Activated CD8-positive, alpha-beta memory T cell treated with anti-CD3 and anti-CD28 coated beads, Interleukin-2, amount 10 ng/mL, durations not matched to agents 7 days and 5 days (primary cell): ENCODE data around the gene RPL26. TPM values are rescaled to one million over a fixed set of nuclear protein-coding genes. Genes with fewer than 3 reads are reported as not detected.
"Not testable (repeated sequence)": the region's sequence is repeated elsewhere in the genome, so short reads cannot be mapped to it uniquely, and the experiment has no call there.

Source experiments
- ATAC-seq: fragments of 150-1000 bp; cut with Tn5 transposase; one replicate; pipeline ENCODE4 v1.10.0; 2021; ENCODE audit warnings: moderate library complexity
- CTCF ChIA-PET: fragments of 350-600 bp; sonication (Branson Sonifier 250); formaldehyde crosslinking; loops from one replicate; lab custom pipeline; 2021; ENCODE audit warnings: antibody characterized with exemption; lab: Charles Lee
- DNase-seq: peaks from one replicate; pipeline ENCODE4 v3.0.0-alpha.2; 2020
- H3K27ac Mint-ChIP-seq: one replicate; pipeline ENCODE4 v1.8.0; 2021; ENCODE audit warnings: mild to moderate bottlenecking, mixed read lengths
- H3K27me3 Mint-ChIP-seq: one replicate; pipeline ENCODE4 v1.8.0; 2021; ENCODE audit warnings: mixed read lengths
- H3K36me3 Mint-ChIP-seq: one replicate; pipeline ENCODE4 v1.8.0; 2021; ENCODE audit warnings: mild to moderate bottlenecking, mixed read lengths
- H3K4me1 Mint-ChIP-seq: one replicate; pipeline ENCODE4 v1.8.0; 2021; ENCODE audit warnings: mixed read lengths
- H3K4me3 Mint-ChIP-seq: one replicate; pipeline ENCODE4 v1.8.0; 2021; ENCODE audit warnings: mild to moderate bottlenecking, moderate library complexity, mixed read lengths
- H3K9me3 Mint-ChIP-seq: one replicate; pipeline ENCODE4 v1.8.0; 2022; ENCODE audit warnings: low read depth, mixed read lengths
- total RNA-seq, 2 experiments: library from RNA; stranded (reverse); gene quantifications; one replicate each; pipeline ENCODE4 v1.2.3, GENCODE V29; 2021

Gene RPL26
- total RNA-seq, 2 experiments from 2014 or later, result 1,612 to 1,903 TPM

DNA sequence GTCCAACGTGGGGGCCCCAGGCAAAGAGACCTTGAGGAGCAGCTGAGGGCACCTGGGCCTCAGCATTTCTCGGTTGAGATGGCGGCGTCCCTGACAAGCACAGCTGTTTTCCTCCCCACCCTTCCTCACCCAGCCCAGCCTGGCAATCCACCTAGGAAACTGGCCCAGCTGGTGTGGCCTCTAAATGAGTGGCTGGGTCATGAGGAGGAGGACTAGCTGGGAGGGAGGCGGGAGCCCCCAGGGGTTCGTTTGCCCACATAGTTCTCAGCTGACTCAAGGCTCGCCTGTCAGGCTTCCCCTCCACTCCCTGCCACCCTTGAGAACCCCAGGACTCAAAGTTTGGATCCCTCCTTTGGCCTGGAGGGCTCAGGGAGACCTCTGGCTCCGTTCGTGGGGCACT, 8.7 kb upstream of the RPL26 start:
- Mint-ChIP-seq H3K4me1 (peaks cover 25% of the 10 kb centered on the region), H3K27ac (no peak overlapping the region), H3K9me3 (no peaks in the 10 kb centered on the region), H3K27me3 (peaks cover 13% of the 10 kb centered on the region), H3K36me3 (peaks cover 2% of the 10 kb centered on the region), H3K4me3 (no peak overlapping the region)
- CTCF ChIA-PET, result interaction anchor here (0.8 to 4.7 kb wide), 2 partner anchors 9 to 18 kb away, joined by 3 to 41 read pairs; partner anchors contain the start of gene RPL26
- ATAC-seq (no peak), DNase-seq (no peak)

DNA sequence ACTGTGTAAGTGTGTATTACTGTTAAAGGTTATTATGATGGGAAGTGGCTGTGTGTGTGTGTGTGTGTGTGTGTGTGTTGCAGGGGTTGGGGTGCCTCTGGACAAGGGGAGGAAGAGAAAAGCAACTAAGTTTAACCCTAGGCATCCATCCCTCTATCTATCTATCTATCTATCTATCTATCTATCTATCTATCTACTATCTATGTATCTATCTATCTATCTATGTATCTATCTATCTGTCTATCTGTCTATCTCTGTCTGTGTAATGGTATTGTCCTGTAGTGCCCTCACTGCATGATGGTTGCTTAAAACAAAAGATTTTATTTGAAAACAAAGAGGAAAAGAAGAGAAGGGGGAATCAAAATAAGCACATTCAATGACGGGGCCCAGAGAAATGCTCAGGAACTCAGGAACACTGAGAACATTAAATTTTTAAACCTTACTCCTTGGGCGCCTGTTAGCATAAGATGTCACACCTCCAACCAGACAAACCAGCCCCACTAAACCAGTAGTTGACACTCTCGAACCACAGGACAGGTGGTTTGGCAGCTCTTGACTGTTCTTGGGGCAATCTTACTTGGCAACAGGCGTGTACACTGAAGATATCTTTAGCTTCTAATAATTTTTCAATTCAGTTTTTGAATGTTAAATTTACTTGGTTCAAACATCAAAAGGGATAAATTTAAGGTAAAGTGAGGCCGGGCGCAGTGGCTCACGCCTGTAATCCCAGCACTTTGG, 5.1 kb upstream of the RPL26 start:
- no peak overlapping the region for H3K4me3 Mint-ChIP-seq
- H3K27ac Mint-ChIP-seq, result peak overlapping the region; percentile 44
- H3K9me3 Mint-ChIP-seq, result no peaks in the 10 kb centered on the region

DNA sequence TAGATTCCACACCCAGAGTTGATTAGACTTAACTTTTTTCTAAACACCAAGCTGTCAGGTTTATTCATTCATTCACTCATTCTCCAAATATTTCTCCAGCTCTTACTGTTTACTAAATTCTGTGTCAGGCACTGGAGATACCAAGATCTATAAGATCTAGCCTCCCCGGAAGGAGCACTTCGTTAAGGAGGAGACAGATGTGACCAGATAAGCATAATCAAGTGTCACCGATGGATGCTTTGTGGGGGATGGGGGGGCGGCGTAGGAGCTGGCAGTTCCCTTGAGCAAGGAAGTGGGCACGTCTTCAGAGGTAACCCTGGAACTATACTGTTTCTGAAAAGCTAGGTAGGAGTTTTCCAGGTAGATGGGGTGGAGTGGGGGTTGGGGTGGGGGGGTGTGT, 3.8 kb upstream of the RPL26 start:
- CTCF ChIA-PET, result interaction anchor here (0.7 to 1.9 kb wide), 6 partner anchors 10 to 570 kb away, joined by 3 to 10 read pairs (median 4); partner anchors contain the start of gene KRABD2

More for the DNA sequence above, 5.1 kb upstream of the RPL26 start:
- Mint-ChIP-seq H3K4me1 (peaks cover 32% of the 10 kb centered on the region), H3K27me3 (no peaks in the 10 kb centered on the region), H3K36me3 (peaks cover under 1% of the 10 kb centered on the region)
- DNase-seq (peak; percentile 56), ATAC-seq (no peak)
- CTCF ChIA-PET, result interaction anchor here (1.4 to 1.6 kb wide), 3 partner anchors 11 to 360 kb away, joined by 4 to 5 read pairs (median 5); partner anchors contain the start of gene KRABD2

DNA sequence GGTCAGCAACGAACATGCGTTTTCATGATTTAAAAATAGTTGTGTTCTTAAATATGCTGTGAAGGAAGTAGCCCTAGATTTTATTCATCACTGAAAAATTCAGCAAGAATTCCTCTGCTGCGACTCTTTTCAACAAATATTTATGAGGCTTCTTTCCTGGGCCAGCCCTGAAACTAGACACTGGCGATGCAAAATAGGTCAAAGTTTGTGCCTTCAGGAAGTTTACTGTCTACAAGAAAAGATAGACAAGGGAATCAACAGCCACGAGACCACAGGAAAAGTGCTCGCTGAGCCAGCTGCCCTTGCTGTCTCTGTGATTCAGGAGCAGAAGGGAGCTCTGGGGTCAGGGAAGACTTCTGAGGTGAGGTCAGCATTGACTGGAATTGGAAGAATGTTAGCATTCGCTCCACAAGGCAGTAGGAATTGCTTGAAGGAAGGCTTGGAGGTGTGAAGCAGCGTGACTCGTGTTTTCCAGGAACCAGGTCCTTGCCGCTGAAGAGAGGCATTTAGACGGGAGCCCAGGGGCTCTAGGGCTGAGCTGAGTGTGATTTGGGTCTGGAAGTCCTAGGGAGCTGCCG, 1.9 kb upstream of the RPL26 start:
- DNase-seq (no peak), ATAC-seq (no peak)
- Mint-ChIP-seq H3K4me1 (peaks cover 59% of the 10 kb centered on the region), H3K4me3 (peak overlapping the region; percentile 96), H3K27ac (peak overlapping the region; percentile 30), H3K36me3 (peaks cover 31% of the 10 kb centered on the region), H3K27me3 (no peaks in the 10 kb centered on the region), H3K9me3 (no peaks in the 10 kb centered on the region)
- CTCF ChIA-PET, result interaction anchor here (1.9 to 2.4 kb wide), 2 partner anchors 89 to 361 kb away, joined by 7 to 30 read pairs; partner anchors contain the start of genes CCDC42 and SLC25A35

More for the DNA sequence above, 3.8 kb upstream of the RPL26 start:
- Mint-ChIP-seq H3K36me3 (peaks cover 11% of the 10 kb centered on the region), H3K9me3 (no peaks in the 10 kb centered on the region), H3K4me3 (no peak overlapping the region), H3K27ac (no peak overlapping the region), H3K27me3 (no peaks in the 10 kb centered on the region), H3K4me1 (peaks cover 40% of the 10 kb centered on the region)
- ATAC-seq, result no peak
- DNase-seq, result no peak

DNA sequence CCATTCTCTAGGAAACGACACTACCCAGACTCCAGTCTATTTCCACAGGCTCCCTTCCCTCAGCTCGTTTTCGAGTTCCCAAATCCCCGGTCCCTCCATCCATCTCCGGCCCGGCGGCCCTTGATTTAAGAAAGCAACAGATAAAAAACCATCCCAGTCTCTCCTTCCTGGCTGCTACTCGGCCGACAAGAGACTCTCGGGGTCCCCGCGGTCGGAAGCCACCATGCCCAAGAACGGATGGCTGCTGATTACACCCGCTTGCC, 182 bp downstream of the RPL26 start:
- ATAC-seq (no peak), DNase-seq (no peak)
- no peaks in the 10 kb centered on the region for H3K27me3 Mint-ChIP-seq
- H3K9me3 Mint-ChIP-seq, result no peaks in the 10 kb centered on the region
- H3K4me1 Mint-ChIP-seq, result peaks cover 71% of the 10 kb centered on the region
- CTCF ChIA-PET, result interaction anchor here (0.6 to 3.1 kb wide), 6 partner anchors 10 to 403 kb away, joined by 3 to 41 read pairs (median 3); partner anchors contain the start of gene BORCS6
- H3K36me3 Mint-ChIP-seq, result peaks cover 50% of the 10 kb centered on the region
- H3K4me3 Mint-ChIP-seq, result peak overlapping the region; percentile 96
- peak overlapping the region; percentile 86 for H3K27ac Mint-ChIP-seq

DNA sequence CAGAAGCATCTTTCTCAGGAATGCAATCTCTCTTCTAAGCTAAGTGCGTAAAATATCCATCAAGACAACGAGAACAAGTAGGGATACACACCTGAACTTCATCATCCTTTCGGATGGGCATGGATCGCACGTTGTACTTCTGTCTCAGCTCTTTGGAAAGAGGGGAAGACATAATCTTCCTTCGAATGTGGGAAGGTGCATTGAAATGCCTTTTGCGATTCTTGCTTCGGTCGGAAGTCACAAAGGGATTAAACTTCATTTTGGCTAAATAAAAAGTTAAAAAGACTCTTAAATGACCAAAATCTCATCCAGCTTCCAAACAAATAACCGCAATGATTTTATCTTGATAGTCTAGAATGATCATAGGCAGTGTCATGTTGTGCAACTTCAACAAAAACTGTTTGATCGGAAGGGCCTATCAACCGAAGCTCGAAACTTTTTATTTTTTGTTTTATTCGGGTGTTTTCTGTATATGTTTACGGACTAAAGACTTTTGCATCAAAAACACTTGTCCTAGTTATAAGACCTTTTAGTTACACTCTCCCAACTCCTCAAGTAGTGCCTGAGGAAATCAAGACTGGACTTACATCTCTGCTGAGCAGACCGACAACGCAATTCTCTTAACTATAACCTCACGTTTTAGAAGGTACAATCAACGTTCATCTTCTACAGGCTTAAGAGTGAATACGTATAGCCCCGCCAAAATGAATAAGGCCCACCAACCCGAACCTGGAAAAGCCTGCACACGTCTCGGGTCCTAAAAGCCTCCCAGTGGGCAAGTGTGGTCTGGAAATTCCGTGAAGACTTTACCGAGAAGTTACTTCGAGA, 727 bp downstream of the RPL26 start:
- CTCF ChIA-PET, result interaction anchor here (0.6 to 3.1 kb wide), 8 partner anchors 11 to 615 kb away, joined by 3 to 41 read pairs (median 3); partner anchors contain the start of gene BORCS6
- no peaks in the 10 kb centered on the region for H3K27me3 Mint-ChIP-seq
- H3K4me3 Mint-ChIP-seq, result peak overlapping the region; percentile 96
- ATAC-seq (no peak), DNase-seq (no peak)
- H3K36me3 Mint-ChIP-seq, result peaks cover 54% of the 10 kb centered on the region
- H3K9me3 Mint-ChIP-seq, result no peaks in the 10 kb centered on the region
- H3K4me1 Mint-ChIP-seq, result peaks cover 72% of the 10 kb centered on the region
- peak overlapping the region; percentile 86 for H3K27ac Mint-ChIP-seq

DNA sequence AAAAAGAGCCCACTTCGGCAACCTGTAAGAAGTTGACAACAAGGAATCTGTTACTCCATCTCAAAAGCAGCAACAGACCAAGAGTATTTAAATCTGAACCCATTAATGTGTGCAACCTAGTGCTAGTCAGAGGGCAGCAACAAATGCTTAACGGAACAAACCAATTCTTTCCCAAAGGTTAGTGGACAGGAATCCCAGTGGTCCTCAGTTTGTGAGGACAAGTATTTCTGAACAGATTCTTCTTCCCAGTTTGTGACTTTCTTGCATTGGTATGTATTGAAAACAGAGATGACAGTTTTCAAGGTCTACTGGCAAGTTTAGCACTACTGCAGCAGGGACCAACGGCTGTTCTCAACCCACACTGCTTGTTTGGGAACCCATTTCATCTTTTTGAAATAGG, 2.9 kb downstream of the RPL26 start:
- peaks cover 76% of the 10 kb centered on the region for H3K4me1 Mint-ChIP-seq
- no peaks in the 10 kb centered on the region for H3K27me3 Mint-ChIP-seq
- peak overlapping the region; percentile 96 for H3K4me3 Mint-ChIP-seq
- peak overlapping the region; percentile 66 for H3K27ac Mint-ChIP-seq
- no peak for DNase-seq
- H3K9me3 Mint-ChIP-seq, result no peaks in the 10 kb centered on the region
- ATAC-seq, result no peak
- peaks cover 67% of the 10 kb centered on the region for H3K36me3 Mint-ChIP-seq
- CTCF ChIA-PET, result interaction anchor here (1.0 kb wide), 1 partner anchor 30 kb away, joined by 3 read pairs; no protein-coding TSS in a partner anchor

DNA sequence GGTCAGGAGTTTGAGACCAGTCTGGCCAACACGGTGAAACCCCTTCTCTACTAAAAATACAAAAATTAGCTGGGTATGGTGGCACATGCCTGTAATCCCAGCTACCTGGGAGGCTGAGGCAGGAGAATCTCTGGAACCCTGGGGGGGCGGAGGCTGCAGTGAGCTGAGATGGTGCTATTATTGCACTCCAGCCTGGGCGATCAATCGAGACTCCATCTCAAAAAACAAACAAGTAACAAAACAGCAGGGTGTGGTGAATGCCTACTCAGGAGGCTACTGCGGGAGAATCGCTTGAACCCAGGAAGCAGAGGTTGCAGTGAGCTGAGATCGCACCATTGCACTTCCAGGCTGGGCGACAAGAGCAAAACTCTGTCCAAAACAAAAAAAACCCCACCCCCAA, 4.9 kb downstream of the RPL26 start:
- CTCF ChIA-PET, result interaction anchor here (1.4 to 1.8 kb wide), 2 partner anchors 10 to 368 kb away, joined by 5 read pairs; no protein-coding TSS in a partner anchor
- not testable (repeated sequence) for ATAC-seq

DNA sequence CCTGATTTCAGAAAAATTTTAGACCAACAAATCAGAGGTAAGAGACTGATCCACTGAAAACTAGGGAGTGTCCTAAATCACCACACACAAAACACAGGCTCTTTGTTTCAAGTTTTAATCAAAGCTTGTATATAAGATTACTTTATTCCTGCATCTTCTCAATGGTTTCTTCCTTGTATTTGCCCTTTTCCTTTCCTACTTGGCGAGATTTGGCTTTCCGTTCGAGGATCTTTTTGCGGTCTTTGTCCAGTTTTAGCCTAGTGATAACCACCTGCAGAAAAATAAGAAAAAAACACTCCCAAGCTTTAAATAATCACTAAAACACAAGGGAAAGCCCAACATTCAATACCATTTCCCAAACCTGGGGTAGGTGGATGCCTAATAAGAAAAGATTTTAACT, 5.6 kb downstream of the RPL26 start:
- Mint-ChIP-seq H3K27ac (peak overlapping the region; percentile 86), H3K4me1 (peaks cover 63% of the 10 kb centered on the region), H3K9me3 (no peaks in the 10 kb centered on the region)

More for the DNA sequence above, 4.9 kb downstream of the RPL26 start:
- H3K4me3 Mint-ChIP-seq, H3K9me3 Mint-ChIP-seq, H3K27me3 Mint-ChIP-seq, DNase-seq: not testable (repeated sequence)
- H3K36me3 Mint-ChIP-seq, result peaks cover 67% of the 10 kb centered on the region
- H3K27ac Mint-ChIP-seq, result peak overlapping the region; percentile 62
- H3K4me1 Mint-ChIP-seq, result peaks cover 67% of the 10 kb centered on the region

DNA sequence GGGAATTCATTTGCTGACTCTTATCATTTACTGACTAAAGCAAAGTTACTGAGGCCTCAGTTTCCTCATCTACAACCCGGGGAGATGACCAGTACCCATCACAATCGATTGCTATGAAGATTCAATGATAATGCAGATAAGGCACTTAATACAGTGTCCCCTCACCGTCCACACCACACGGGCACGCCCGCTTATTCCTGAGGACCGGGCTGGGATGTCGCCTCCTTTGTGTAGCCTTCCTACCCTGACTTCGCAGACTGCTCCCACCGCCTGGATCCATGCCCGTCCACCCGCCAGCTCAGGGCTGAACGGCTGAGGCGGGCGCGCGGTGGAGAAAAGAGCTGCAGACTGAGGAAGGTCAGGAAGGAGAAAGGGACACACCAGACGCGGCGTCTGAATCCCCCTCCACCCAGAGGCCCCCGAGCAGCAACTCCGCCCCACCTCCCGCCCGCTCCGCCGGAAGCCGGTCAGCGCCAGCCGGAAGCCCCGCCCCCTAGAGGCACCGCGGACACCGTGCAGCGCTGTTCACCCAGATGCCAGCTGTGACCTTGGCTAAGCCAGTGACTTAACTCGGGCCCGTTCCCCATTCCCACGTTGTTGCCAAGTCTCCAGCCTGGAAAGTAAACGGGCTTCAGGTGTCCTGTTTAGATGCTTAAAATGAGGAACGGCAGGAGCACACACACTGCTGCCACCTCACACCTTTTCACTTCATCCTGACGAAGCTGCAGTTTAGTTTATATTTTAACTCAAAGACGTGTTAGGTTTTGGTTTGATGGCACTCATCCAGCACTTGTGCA, 6.5 kb downstream of the RPL26 start, which contains the start of gene KRABD2:
TSS of gene KRABD2 (minus strand) at position 434 of the 797 bp plus-strand sequence.
- Mint-ChIP-seq H3K27me3 (no peaks in the 10 kb centered on the region), H3K4me1 (peaks cover 56% of the 10 kb centered on the region), H3K4me3 (peak within 1 kb of the TSS; percentile 87), H3K36me3 (peaks cover 52% of the 10 kb centered on the region), H3K9me3 (no peaks in the 10 kb centered on the region), H3K27ac (peak within 1 kb of the TSS; percentile 86)
- ATAC-seq, result peak; percentile 100
- DNase-seq, result peak; percentile 94
- CTCF ChIA-PET, result interaction anchor here (0.6 to 2.0 kb wide), 18 partner anchors 7 to 369 kb away, joined by 3 to 10 read pairs (median 4); no protein-coding TSS in a partner anchor

More for the DNA sequence above, 5.6 kb downstream of the RPL26 start:
- Mint-ChIP-seq H3K4me3 (no peak overlapping the region), H3K27me3 (no peaks in the 10 kb centered on the region), H3K36me3 (peaks cover 61% of the 10 kb centered on the region)
- ATAC-seq (no peak), DNase-seq (no peak)
- CTCF ChIA-PET, result interaction anchor here (0.9 to 1.8 kb wide), 9 partner anchors 9 to 369 kb away, joined by 3 to 10 read pairs (median 5); no protein-coding TSS in a partner anchor

DNA sequence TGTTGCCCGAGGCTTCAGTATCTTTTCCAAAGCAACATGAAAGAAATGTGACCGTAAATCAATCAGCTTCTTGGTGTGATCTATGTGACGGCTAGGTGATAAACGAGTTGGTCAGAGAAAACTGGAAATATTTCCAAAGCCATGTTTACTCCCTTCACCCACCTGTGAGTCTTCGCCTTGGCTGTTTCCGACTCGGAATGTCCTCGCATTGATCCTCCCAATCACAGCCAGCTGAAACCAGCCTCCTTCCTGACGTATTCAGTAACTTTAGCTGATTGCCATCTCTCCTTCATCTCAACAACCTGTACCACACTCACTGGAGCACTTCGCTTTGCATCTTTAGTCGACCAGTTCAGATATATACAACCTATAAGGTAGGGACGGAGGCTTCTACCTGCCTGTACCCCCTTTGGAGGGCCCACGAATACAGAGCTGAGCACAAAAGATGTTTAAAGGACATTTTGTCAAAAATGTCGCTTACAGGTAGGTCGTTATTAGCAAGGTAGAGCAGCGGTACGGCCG, 7.2 kb downstream of the RPL26 start:
- H3K9me3 Mint-ChIP-seq, result no peaks in the 10 kb centered on the region
- peak overlapping the region; percentile 87 for H3K4me3 Mint-ChIP-seq
- peak overlapping the region; percentile 86 for H3K27ac Mint-ChIP-seq
- ATAC-seq, result no peak
- no peak for DNase-seq
- CTCF ChIA-PET, result interaction anchor here (0.9 to 2.0 kb wide), 11 partner anchors 8 to 370 kb away, joined by 3 to 10 read pairs (median 5); no protein-coding TSS in a partner anchor
- H3K36me3 Mint-ChIP-seq, result peaks cover 45% of the 10 kb centered on the region
- no peaks in the 10 kb centered on the region for H3K27me3 Mint-ChIP-seq
- H3K4me1 Mint-ChIP-seq, result peaks cover 50% of the 10 kb centered on the region

DNA sequence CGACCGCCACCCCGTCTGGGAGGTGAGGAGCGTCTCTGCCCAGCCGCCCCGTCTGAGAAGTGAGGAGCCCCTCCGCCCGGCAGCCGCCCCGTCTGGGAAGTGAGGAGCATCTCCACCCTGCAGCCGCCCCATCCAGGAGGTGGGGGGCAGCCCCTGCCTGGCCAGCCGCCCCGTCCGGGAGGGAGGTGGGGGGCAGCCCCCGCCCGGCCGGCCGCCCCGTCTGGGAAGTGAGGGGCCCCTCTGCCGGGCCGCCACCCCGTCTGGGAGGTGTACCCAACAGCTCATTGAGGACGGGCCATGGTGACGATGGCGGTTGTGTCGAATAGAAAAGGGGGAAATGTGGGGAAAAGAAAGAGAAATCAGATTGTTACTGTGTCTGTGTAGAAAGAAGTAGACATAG, 9.1 kb downstream of the RPL26 start:
- H3K27ac Mint-ChIP-seq, H3K9me3 Mint-ChIP-seq, H3K27me3 Mint-ChIP-seq, H3K4me3 Mint-ChIP-seq, CTCF ChIA-PET, DNase-seq, ATAC-seq: not testable (repeated sequence)
- Mint-ChIP-seq H3K4me1 (peaks cover 30% of the 10 kb centered on the region), H3K36me3 (peaks cover 33% of the 10 kb centered on the region)
